K562 (cell line): ENCODE results near the gene RPL38. TPM values are rescaled to one million over a fixed set of nuclear protein-coding genes. Genes with fewer than 3 reads are reported as not detected.

Experiments
- ATAC-seq: fragments of 200-7000 bp; cut with Tn5 transposase; 3 replicates; pipeline ENCODE4 v1.9.1; 2020; ENCODE audit warnings: moderate library complexity
- BruUV-seq: library from RNA; stranded (reverse); fragments of 400-500 nt; replicated peaks from 2 replicates; lab custom pipeline; 2021; lab: Mats Ljungman, UMichigan
- CTCF ChIA-PET: fragments of 300-600 bp; formaldehyde crosslinking; extraction: SDS; loops from one replicate; lab custom pipeline; 2021; ENCODE audit warnings: low intra/inter-chr PET ratio; lab: Yijun Ruan, JAX
- POLR2A ChIA-PET: fragments of 300-600, 350-650 bp; sonication (Branson Sonifier 250); formaldehyde crosslinking; extraction: SDS; loops from one replicate; lab custom pipeline; 2021; ENCODE audit warnings: antibody characterized with exemption, inconsistent platforms; lab: Yijun Ruan, JAX
- DNase-seq, 4 experiments: peaks; one replicate each; pipeline versions ENCODE4 v3.0.0 to v3.0.0-alpha.2; 2011 to 2018; ENCODE audit warnings: low spot score in 3 of 4, mixed read lengths in 3 of 4; ENCODE audit errors: extremely low read depth in 1 of 4
- FAIRE-seq: peaks from 2 replicates; lab custom pipeline; 2011; peaks lifted over from hg19 to GRCh38; lab: Jason Lieb, UNC
- H2AFZ ChIP-seq: 2 replicates; pipeline ENCODE4 v1.6.0; 2011; ENCODE audit warnings: low read depth, low read length, control low read depth, inconsistent platforms
- H3K27ac ChIP-seq: fragments of 200-600 bp; 3 replicates; pipeline ENCODE4 v1.8.0; 2011; ENCODE audit warnings: low read depth, mild to moderate bottlenecking, control low read depth, inconsistent platforms, low read length, moderate library complexity, mixed read lengths; ENCODE audit errors: extremely low read depth
- H3K27me3 ChIP-seq, 2 experiments: fragments of 300-600 bp in 1 of 2; 2 replicates in 1 of 2; 3 replicates in 1 of 2; pipeline versions ENCODE4 v1.6.0 to v1.8.0; 2011; ENCODE audit warnings: inconsistent platforms in 2 of 2, low read length in 2 of 2, mild to moderate bottlenecking in 1 of 2, mixed read lengths in 1 of 2, moderate library complexity in 1 of 2; ENCODE audit not compliant: control insufficient read depth in 2 of 2, insufficient read depth in 2 of 2
- H3K36me3 ChIP-seq: fragments of 300-600 bp; 3 replicates; pipeline ENCODE4 v1.8.0; 2011; ENCODE audit warnings: mild to moderate bottlenecking, low read length, inconsistent platforms; ENCODE audit not compliant: control insufficient read depth, insufficient read depth
- H3K4me1 ChIP-seq, 2 experiments: fragments of 200-600 bp in 1 of 2; replicated peaks in 1 of 2; 2 replicates in 1 of 2; 3 replicates in 1 of 2; pipeline versions ENCODE4 v1.5.1 to v1.8.0; 2011; ENCODE audit warnings: inconsistent platforms in 2 of 2, low read length in 2 of 2, mild to moderate bottlenecking in 1 of 2, mixed read lengths in 1 of 2, moderate library complexity in 1 of 2; ENCODE audit not compliant: control insufficient read depth in 2 of 2, insufficient read depth in 2 of 2
- H3K4me2 ChIP-seq: 2 replicates; pipeline ENCODE4 v1.6.1; 2011; ENCODE audit warnings: low read length, control low read depth, inconsistent platforms, mixed read lengths; ENCODE audit not compliant: insufficient read depth
- H3K4me3 ChIP-seq: fragments of 200-600 bp; sonication (generic), shearing (Covaris generic); 2 replicates; pipeline ENCODE4 v1.5.1; 2016; ENCODE audit warnings: control low read depth, inconsistent platforms
- H3K79me2 ChIP-seq: fragments of 200-600 bp; 3 replicates; pipeline ENCODE4 v1.8.0; 2011; ENCODE audit warnings: low read length, inconsistent platforms; ENCODE audit not compliant: control insufficient read depth, insufficient read depth
- H3K9ac ChIP-seq, 2 experiments: 2 replicates each; pipeline versions ENCODE4 v1.6.0 to v1.6.1; 2011; ENCODE audit warnings: low read depth in 2 of 2, low read length in 2 of 2, control low read depth in 1 of 2, inconsistent platforms in 1 of 2, mild to moderate bottlenecking in 1 of 2, mixed read lengths in 1 of 2; ENCODE audit not compliant: insufficient read depth in 1 of 2
- H3K9me1 ChIP-seq: one replicate; pipeline ENCODE4 v1.6.0; 2011; ENCODE audit warnings: inconsistent platforms, mild to moderate bottlenecking, low read length, moderate library complexity; ENCODE audit not compliant: control insufficient read depth, insufficient read depth
- H3K9me3 ChIP-seq: replicated peaks from 2 replicates; pipeline ENCODE4 v1.5.1; 2011; ENCODE audit warnings: low read depth, low read length, inconsistent platforms; ENCODE audit not compliant: control insufficient read depth, insufficient read depth
- H4K20me1 ChIP-seq: replicated peaks from 2 replicates; pipeline ENCODE4 v1.6.1; 2011; ENCODE audit warnings: low read length, inconsistent platforms, mixed read lengths; ENCODE audit not compliant: control insufficient read depth, insufficient read depth
- ARID1B ChIP-seq: fragments of 450-650 bp; IDR thresholded peaks from 2 replicates; pipeline ENCODE4 v1.6.1; 2016; ENCODE audit warnings: antibody characterized with exemption, mild to moderate bottlenecking, inconsistent platforms
- CBFA2T2 ChIP-seq: fragments of 450-650 bp; conservative IDR thresholded peaks from 2 replicates; pipeline ENCODE4 v1.6.1; 2017; ENCODE audit warnings: mild to moderate bottlenecking
- EHMT2 ChIP-seq: fragments of 450-650 bp; IDR thresholded peaks from 2 replicates; pipeline ENCODE4 v1.6.1; 2018; ENCODE audit warnings: antibody characterized with exemption
- HCFC1 ChIP-seq: IDR thresholded peaks from 2 replicates; pipeline ENCODE4 v1.6.1; 2012; ENCODE audit warnings: low read depth, low read length, improper control_type of control experiment
- HDAC8 ChIP-seq: fragments of 450-650 bp; IDR thresholded peaks from 2 replicates; pipeline ENCODE4 v1.6.1; 2016; ENCODE audit warnings: mild to moderate bottlenecking, missing genetic modification characterization, moderate library complexity, missing compliant biosample characterization
- MIER1 ChIP-seq: fragments of 450-650 bp; IDR thresholded peaks from 2 replicates; pipeline ENCODE4 v1.6.1; 2016; ENCODE audit warnings: antibody characterized with exemption, mild to moderate bottlenecking, low read depth
- REST ChIP-seq, 2 experiments: fragments of 450-650 bp; formaldehyde crosslinking in 1 of 2; IDR thresholded peaks; 2 replicates each; pipeline versions ENCODE4 v1.4.0 to v1.6.1; 2014 to 2020; ENCODE audit warnings: mild to moderate bottlenecking in 2 of 2, borderline replicate concordance in 1 of 2, low read depth in 1 of 2
- TOE1 ChIP-seq, 2 experiments: fragments of 450-650 bp in 1 of 2; sonication (generic) in 1 of 2; formaldehyde crosslinking in 1 of 2; IDR thresholded peaks; 2 replicates each; pipeline versions ENCODE4 v1.7.1 to v1.8.0; 2016 to 2022; ENCODE audit warnings: borderline replicate concordance in 2 of 2, mild to moderate bottlenecking in 2 of 2, antibody characterized with exemption in 1 of 2, inconsistent platforms in 1 of 2, low read depth in 1 of 2, missing genetic modification reagents in 1 of 2, moderate library complexity in 1 of 2
- ZC3H11A ChIP-seq: IDR thresholded peaks from 2 replicates; pipeline ENCODE4 v1.6.1; 2012; ENCODE audit warnings: low read depth, low read length, improper control_type of control experiment
- ZNF143 ChIP-seq: sonication (generic); formaldehyde crosslinking; IDR thresholded peaks from 2 replicates; pipeline ENCODE4 v1.9.0; 2022; ENCODE audit warnings: mild to moderate bottlenecking, missing genetic modification reagents
- WGBS: fragments of 100-300 bp; shearing (Covaris generic); methylation state at CpG from one replicate; pipeline ENCODE4 v1.1.6; 2016; ENCODE audit warnings: low coverage, mixed read lengths; ENCODE audit not compliant: insufficient coverage; ENCODE audit errors: missing lambda C conversion rate; 5-methylcytosine and 5-hydroxymethylcytosine counted together
- in situ Hi-C: fragments of 300-500 bp; cut with MboI; formaldehyde crosslinking; loops from 4 replicates; pipeline ENCODE4 v1.15.0; 2018; ENCODE audit warnings: inconsistent platforms, mixed read lengths
- intact Hi-C: fragments of 100-400 bp; cut with micrococcal nuclease; formaldehyde crosslinking; loops from 2 replicates; pipeline ENCODE4 v1.14.2; 2022
- polyA plus RNA-seq, 8 experiments: library from polyadenylated mRNA; depleted of rRNA in 4 of 8; stranded (reverse) in 5 of 8; unstranded in 3 of 8; fragments of >200 nt; fragmentation: Nextera tagmentation in 2 of 8; fragmentation: Illumina TruSeq in 1 of 8; extraction: Ambion mirVana in 2 of 8; extraction: Trizol in 1 of 8; gene quantifications; 2 replicates each; pipeline versions ENCODE4 v1.2.1 to v1.2.3, GENCODE V29; 2011 to 2014; ENCODE audit warnings: inconsistent platforms in 1 of 8, missing spikeins in 1 of 8
- total RNA-seq, 7 experiments: library from RNA; depleted of rRNA in 6 of 7; stranded (reverse); fragments of >200 nt in 6 of 7; fragmentation: Illumina TruSeq in 2 of 7; extraction: Trizol in 2 of 7; gene quantifications; 2 replicates each; pipeline versions ENCODE4 v1.2.1 to v1.2.3, GENCODE V29; 2011 to 2021; ENCODE audit warnings: low replicate concordance in 1 of 7
- TF ChIP-seq, protein P1 (sequence below): fragments of 450-650 bp; formaldehyde crosslinking; IDR thresholded peaks from 2 replicates; pipeline ENCODE4 v1.4.0; 2020; ENCODE audit warnings: mild to moderate bottlenecking, mixed read lengths

RPL38 gene
- total and polyA plus RNA-seq, 9 of the 15 experiments (the other 6 are each of a cell fraction or from before 2014, with no cell fraction given), result 1,224 to 3,864 (median 1,939) TPM

DNA sequence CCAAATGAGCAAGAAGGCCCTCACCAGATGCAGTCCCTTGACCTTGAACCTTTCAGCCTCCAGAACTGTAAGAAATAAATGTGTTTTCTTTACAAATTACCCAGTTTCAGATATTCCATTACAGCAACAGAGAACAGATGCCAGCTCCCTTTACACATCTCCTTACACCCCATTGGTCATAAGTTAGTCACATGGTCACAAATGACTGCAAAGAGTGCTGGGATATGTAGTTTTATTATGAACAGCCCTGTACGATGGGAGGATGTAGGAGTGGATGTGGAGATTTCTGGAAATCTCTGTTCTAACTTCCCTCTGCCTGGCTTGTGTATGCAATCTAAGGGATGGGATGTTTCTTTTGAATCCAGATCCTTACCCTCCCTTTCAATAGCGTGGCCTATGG, 13.3 kb upstream of the RPL38 start (continued):
- TF ChIP-seq, protein P1, sequence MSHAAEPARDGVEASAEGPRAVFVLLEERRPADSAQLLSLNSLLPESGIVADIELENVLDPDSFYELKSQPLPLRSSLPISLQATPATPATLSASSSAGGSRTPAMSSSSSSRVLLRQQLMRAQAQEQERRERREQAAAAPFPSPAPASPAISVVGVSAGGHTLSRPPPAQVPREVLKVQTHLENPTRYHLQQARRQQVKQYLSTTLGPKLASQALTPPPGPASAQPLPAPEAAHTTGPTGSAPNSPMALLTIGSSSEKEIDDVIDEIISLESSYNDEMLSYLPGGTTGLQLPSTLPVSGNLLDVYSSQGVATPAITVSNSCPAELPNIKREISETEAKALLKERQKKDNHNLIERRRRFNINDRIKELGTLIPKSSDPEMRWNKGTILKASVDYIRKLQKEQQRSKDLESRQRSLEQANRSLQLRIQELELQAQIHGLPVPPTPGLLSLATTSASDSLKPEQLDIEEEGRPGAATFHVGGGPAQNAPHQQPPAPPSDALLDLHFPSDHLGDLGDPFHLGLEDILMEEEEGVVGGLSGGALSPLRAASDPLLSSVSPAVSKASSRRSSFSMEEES, result peak; percentile 79
- TF ChIP-seq HCFC1 (peak; percentile 89), CBFA2T2 (peak; percentile 43), ZNF143 (CRISPR knock-in tag) (peak; percentile 82), ZC3H11A (no peak), TOE1 (IDR thresholded peaks at IDR 0.05; ENCODE audit: borderline replicate concordance) (peak; percentile 67; the same call in 1 of the 2 replicates), TOE1 (CRISPR knock-in tag; IDR thresholded peaks at IDR 0.05; ENCODE audit: borderline replicate concordance, low read depth) (no peak)

GRCh38 chr17:74190807-74191406, 12.6 kb upstream of the RPL38 start:
- H3K4me1 ChIP-seq, result no peaks in the 10 kb centered on the region
- POLR2A ChIA-PET, result interaction anchor here (1.1 to 1.7 kb wide), 2 partner anchors 10 to 13 kb away, joined by 4 to 12 read pairs; partner anchors contain the start of gene RPL38
- H4K20me1 ChIP-seq, result peaks cover 20% of the 10 kb centered on the region
- H3K36me3 ChIP-seq, result no peaks in the 10 kb centered on the region
- no peak overlapping the region for H3K4me3 ChIP-seq
- no peak overlapping the region for H2AFZ ChIP-seq
- H3K27ac ChIP-seq, result no peak overlapping the region
- peak; percentile 69 for FAIRE-seq
- intact Hi-C loops, result no loop called here
- ATAC-seq, result peak; percentile 68
- CTCF ChIA-PET, result no interaction called here
- peaks cover 17 to 54% of the 10 kb centered on the region in 2 experiments; a peak in 4 of 5 replicates for H3K27me3 ChIP-seq
- peak in 1 of 4 experiments; percentile 21 for DNase-seq
- BruUV-seq, result no TSS peak
- no peaks in the 10 kb centered on the region for H3K9me3 ChIP-seq
- in situ Hi-C loops, result no loop called here
- TF ChIP-seq EHMT2 (peak; percentile 94), MIER1 (peak; percentile 90), REST (IDR thresholded peaks at IDR 0.05; ENCODE audit: borderline replicate concordance) (peak; percentile 97), REST (CRISPR knock-in tag; IDR thresholded peaks at IDR 0.05; ENCODE audit: low read depth) (peak; percentile 93), ARID1B (no peak), HDAC8 (tag) (no peak)
- WGBS, result 0% methylated on average over 6 of the region's 6 CpGs
- H3K9me1 ChIP-seq, result no peaks in the 10 kb centered on the region
- H3K9ac ChIP-seq, result no peak overlapping the region
- H3K4me2 ChIP-seq, result no peak overlapping the region
- H3K79me2 ChIP-seq, result no peaks in the 10 kb centered on the region
